Heart left ventricle (tissue), 13 donors: ENCODE data around the gene SPATA22.

ENCODE experiments used
- CTCF ChIP-seq, 12 donors: fragments of 200-600 bp; sonication (generic) in 4 of 12; IDR thresholded peaks; one replicate each; pipeline versions ENCODE4 v1.5.0 to v1.8.0; 2018 to 2022; ENCODE audit warnings: antibody characterized with exemption in 12 of 12, mild to moderate bottlenecking in 5 of 12
- POLR2A ChIP-seq, 2 donors: fragments of 450-650 bp; IDR thresholded peaks; one replicate each; pipeline ENCODE4 v1.6.1; 2017; ENCODE audit warnings: antibody characterized with exemption in 2 of 2, mild to moderate bottlenecking in 2 of 2, moderate library complexity in 2 of 2
- donor health status: ischemic (EF 13 %, LVEDD 7.1; RV severe dilation, severe dysfunction).
- donor health status: DM: no; HTN: yes; CAD: no.
- donor health status: DM: no; HTN: no; CAD: no.
- donor health status: ischemic (EF 25% LVEDD 6.9; RV normal size, moderate dysfunction).
- donor health status: ischemic (EF 25% LVEDD 5.7; RV mildly dilated, moderate dysfunction).
- donor health status: ischemic (EF 35%, LVEDD 5.7; RV mildly dilated, moderate dysfunction).
- donor health status: nonischemic (EF 11% LVEDD 7.7; RV severe dilation, severe dysfunction).
- donor health status: DM: yes; HTN: yes; CAD: no.
- donor health status: PGD.
- donor health status: ischemic (EF 29% LVEDD 5.4; RV normal size, mild dysfunction).
- donor health status: nonischemic (EF 23%, LVEDD 6.1; RV moderate dilation, normal function).

GRCh38 chr17:3471599-3471998 is at the start of gene SPATA22:
- TF ChIP-seq CTCF (IDR thresholded peaks at IDR 0.05) (no peak), POLR2A (IDR thresholded peaks at IDR 0.05) (no peak)
